Osteocyte (in vitro differentiated cells): Measurements from ENCODE around the gene PCDHGB7. TPM values are rescaled to one million over a fixed set of nuclear protein-coding genes. Genes with fewer than 3 reads are reported as not detected.
"Not testable (repeated sequence)": the region's sequence is repeated elsewhere in the genome, so short reads cannot be mapped to it uniquely, and the experiment has no call there.

Experiments used
- DNase-seq: peaks from one replicate; pipeline ENCODE4 v3.0.0; 2021; ENCODE audit warnings: mixed read lengths; ENCODE audit not compliant: unreplicated experiment; ENCODE audit errors: extremely low spot score
- H3K27ac Mint-ChIP-seq: one replicate; pipeline ENCODE4 v1.8.0; 2021; ENCODE audit warnings: mild to moderate bottlenecking, mixed read lengths; ENCODE audit not compliant: unreplicated experiment
- H3K27me3 Mint-ChIP-seq: one replicate; pipeline ENCODE4 v1.8.0; 2021; ENCODE audit warnings: mixed read lengths; ENCODE audit not compliant: unreplicated experiment
- H3K36me3 Mint-ChIP-seq: one replicate; pipeline ENCODE4 v1.8.0; 2021; ENCODE audit warnings: mixed read lengths; ENCODE audit not compliant: unreplicated experiment
- H3K4me1 Mint-ChIP-seq: one replicate; pipeline ENCODE4 v1.8.0; 2021; ENCODE audit warnings: mixed read lengths; ENCODE audit not compliant: unreplicated experiment
- H3K4me3 Mint-ChIP-seq: one replicate; pipeline ENCODE4 v1.8.0; 2021; ENCODE audit warnings: mild to moderate bottlenecking, moderate library complexity, mixed read lengths; ENCODE audit not compliant: unreplicated experiment
- H3K9me3 Mint-ChIP-seq: one replicate; pipeline ENCODE4 v1.8.0; 2021; ENCODE audit warnings: mixed read lengths; ENCODE audit not compliant: unreplicated experiment
- CTCF ChIP-seq: fragments of 200-600 bp; sonication (generic); IDR thresholded peaks from 2 replicates; pipeline ENCODE4 v1.5.0; 2021; ENCODE audit warnings: antibody characterized with exemption, mild to moderate bottlenecking, moderate library complexity
- total RNA-seq: library from RNA; stranded (reverse); gene quantifications from 2 replicates; pipeline ENCODE4 v1.2.1, GENCODE V29; 2021

The PCDHGB7 gene
- total RNA-seq, 1 donor from 2014 or later, result 6.2 TPM

DNA sequence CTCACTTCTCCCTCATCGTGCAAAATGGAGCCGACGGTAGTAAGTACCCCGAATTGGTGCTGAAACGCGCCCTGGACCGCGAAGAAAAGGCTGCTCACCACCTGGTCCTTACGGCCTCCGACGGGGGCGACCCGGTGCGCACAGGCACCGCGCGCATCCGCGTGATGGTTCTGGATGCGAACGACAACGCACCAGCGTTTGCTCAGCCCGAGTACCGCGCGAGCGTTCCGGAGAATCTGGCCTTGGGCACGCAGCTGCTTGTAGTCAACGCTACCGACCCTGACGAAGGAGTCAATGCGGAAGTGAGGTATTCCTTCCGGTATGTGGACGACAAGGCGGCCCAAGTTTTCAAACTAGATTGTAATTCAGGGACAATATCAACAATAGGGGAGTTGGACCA, 13.8 kb downstream of the PCDHGB7 start:
- no peak for DNase-seq

DNA sequence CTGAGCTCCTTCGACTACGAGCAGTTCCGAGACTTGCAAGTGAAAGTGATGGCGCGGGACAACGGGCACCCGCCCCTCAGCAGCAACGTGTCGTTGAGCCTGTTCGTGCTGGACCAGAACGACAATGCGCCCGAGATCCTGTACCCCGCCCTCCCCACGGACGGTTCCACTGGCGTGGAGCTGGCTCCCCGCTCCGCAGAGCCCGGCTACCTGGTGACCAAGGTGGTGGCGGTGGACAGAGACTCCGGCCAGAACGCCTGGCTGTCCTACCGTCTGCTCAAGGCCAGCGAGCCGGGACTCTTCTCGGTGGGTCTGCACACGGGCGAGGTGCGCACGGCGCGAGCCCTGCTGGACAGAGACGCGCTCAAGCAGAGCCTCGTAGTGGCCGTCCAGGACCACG, 14.8 kb downstream of the PCDHGB7 start:
- H3K4me3 Mint-ChIP-seq, H3K27ac Mint-ChIP-seq, H3K27me3 Mint-ChIP-seq, DNase-seq, H3K4me1 Mint-ChIP-seq: not testable (repeated sequence)
- Mint-ChIP-seq H3K36me3 (peaks cover 40% of the 10 kb centered on the region), H3K9me3 (peaks cover 27% of the 10 kb centered on the region)

More for the DNA sequence above, 13.8 kb downstream of the PCDHGB7 start:
- Mint-ChIP-seq H3K27ac (no peak overlapping the region), H3K4me1 (no peaks in the 10 kb centered on the region), H3K9me3 (peaks cover 28% of the 10 kb centered on the region), H3K4me3 (no peak overlapping the region), H3K27me3 (no peaks in the 10 kb centered on the region), H3K36me3 (peaks cover 44% of the 10 kb centered on the region)
- TF ChIP-seq CTCF, result no peak

DNA sequence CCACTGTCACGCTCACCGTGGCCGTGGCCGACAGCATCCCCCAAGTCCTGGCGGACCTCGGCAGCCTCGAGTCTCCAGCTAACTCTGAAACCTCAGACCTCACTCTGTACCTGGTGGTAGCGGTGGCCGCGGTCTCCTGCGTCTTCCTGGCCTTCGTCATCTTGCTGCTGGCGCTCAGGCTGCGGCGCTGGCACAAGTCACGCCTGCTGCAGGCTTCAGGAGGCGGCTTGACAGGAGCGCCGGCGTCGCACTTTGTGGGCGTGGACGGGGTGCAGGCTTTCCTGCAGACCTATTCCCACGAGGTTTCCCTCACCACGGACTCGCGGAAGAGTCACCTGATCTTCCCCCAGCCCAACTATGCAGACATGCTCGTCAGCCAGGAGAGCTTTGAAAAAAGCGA, 15.2 kb downstream of the PCDHGB7 start:
- H3K27me3 Mint-ChIP-seq, H3K4me3 Mint-ChIP-seq, DNase-seq, H3K27ac Mint-ChIP-seq, H3K4me1 Mint-ChIP-seq: not testable (repeated sequence)
- Mint-ChIP-seq H3K36me3 (peaks cover 40% of the 10 kb centered on the region), H3K9me3 (peaks cover 27% of the 10 kb centered on the region)

DNA sequence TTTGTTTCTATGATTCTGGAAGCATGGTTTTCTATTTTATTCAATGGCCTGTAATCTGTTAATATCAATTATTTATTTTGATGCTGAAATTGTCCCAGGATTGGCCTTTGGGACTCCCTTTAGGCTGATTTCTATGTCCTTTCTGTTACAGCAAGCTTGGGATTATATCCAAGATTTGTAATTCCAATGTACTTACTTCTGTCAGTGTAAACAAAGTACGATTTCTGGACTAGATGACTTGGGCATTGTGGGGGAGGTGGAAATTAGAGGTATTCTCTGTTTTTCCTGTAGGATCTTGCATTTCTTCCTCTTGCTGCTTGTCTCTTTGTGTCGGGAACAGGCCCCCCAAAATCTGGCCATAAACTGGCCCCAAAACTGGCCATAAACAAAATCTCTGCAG, 16.5 kb downstream of the PCDHGB7 start:
- Mint-ChIP-seq H3K9me3 (peaks cover 21% of the 10 kb centered on the region), H3K4me3 (no peak overlapping the region), H3K36me3 (peaks cover 32% of the 10 kb centered on the region), H3K27ac (no peak overlapping the region), H3K27me3 (no peaks in the 10 kb centered on the region), H3K4me1 (no peaks in the 10 kb centered on the region)
- no peak for TF ChIP-seq CTCF
- DNase-seq, result no peak

GRCh38 chr5:141437221-141437620, 19.7 kb downstream of the PCDHGB7 start:
- Mint-ChIP-seq H3K9me3 (peaks cover 16% of the 10 kb centered on the region), H3K4me3 (no peak overlapping the region), H3K4me1 (no peaks in the 10 kb centered on the region), H3K27ac (no peak overlapping the region), H3K27me3 (no peaks in the 10 kb centered on the region), H3K36me3 (peaks cover 24% of the 10 kb centered on the region)
- DNase-seq, result no peak
- no peak for TF ChIP-seq CTCF

DNA sequence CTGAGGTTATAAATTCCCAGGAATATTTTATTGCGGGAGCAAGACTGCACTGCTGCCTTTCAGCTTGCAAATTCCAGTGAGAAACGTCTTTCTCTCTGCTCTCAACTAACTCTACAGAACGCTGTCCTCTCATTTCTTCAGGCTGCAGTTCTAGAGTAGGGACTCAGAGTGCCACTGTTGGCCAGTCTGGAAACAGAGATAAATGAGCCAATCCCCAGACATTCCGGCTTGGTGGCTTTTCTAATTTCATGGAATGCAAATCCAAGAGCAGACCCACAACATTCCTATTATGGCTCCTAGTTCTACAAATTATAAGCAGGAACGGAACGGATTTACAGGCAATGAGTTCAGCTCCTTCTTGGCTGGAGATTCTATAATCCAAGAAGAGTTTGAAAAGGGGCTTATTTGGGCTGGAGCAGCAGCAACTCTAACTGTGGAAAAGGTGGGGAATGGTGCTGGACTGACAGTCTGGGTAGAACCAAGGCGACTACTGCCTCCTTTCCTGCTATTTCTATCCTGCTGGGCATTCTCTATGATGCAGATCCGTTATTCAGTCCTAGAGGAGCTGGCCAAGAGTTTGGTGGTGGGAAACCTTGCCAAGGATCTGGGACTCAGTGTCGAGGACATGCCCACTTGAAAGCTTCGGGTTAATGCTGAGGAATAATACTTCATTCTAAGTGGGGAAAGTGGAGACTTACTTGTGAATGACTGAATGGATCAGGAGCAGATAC, 22.1 kb downstream of the PCDHGB7 start:
- Mint-ChIP-seq H3K27me3 (no peaks in the 10 kb centered on the region), H3K9me3 (peaks cover 18% of the 10 kb centered on the region)

More for the DNA sequence above, 22.1 kb downstream of the PCDHGB7 start:
- Mint-ChIP-seq H3K27ac (no peak overlapping the region), H3K36me3 (peaks cover 14% of the 10 kb centered on the region), H3K4me3 (no peak overlapping the region), H3K4me1 (no peaks in the 10 kb centered on the region)
- no peak for DNase-seq
- no peak for TF ChIP-seq CTCF
